Breast epithelium (tissue), 3 donors: ENCODE data around the gene MYO9B.

ENCODE experiments used
- POLR2A ChIP-seq: fragments of 450-650 bp; IDR thresholded peaks from one replicate; pipeline ENCODE4 v1.6.1; 2016; ENCODE audit warnings: antibody characterized with exemption, mild to moderate bottlenecking, moderate library complexity
- TF ChIP-seq, protein P1 (sequence below), 3 donors: fragments of 450-650 bp; IDR thresholded peaks; one replicate each; pipeline ENCODE4 v1.5.1; 2016 to 2017; ENCODE audit warnings: antibody characterized with exemption in 3 of 3, mild to moderate bottlenecking in 3 of 3, moderate library complexity in 3 of 3

DNA sequence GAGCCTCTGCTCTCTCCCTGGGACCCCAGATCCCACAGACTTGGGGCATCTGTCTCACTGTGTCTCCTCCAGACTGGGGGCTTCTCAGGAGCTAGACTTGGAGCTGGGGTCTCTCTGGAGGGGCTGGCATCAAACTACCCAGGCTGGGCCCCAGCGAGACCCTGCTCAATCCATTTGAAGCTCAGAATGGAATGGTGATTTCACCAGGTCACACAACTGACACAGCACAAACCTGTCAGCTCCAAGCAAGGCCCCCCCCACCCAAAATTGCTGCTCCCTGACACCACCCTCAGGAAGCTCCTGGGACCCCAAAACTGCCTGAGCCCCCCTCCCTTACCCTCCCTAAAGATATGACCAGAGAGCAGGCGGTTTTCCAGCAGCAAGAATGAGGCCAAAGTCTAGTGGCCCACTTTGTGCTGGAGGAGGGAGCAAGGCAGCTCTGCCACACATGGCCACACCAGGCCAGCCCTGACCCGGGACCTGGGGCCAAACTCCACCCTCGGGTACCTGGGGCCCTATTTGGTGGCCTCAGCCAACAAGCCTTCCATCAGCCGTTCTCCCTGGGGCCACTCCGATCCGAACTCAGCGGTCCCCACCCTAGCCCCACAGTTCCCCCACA is 167.7 kb downstream of the MYO9B start:
- TF ChIP-seq, protein P1, sequence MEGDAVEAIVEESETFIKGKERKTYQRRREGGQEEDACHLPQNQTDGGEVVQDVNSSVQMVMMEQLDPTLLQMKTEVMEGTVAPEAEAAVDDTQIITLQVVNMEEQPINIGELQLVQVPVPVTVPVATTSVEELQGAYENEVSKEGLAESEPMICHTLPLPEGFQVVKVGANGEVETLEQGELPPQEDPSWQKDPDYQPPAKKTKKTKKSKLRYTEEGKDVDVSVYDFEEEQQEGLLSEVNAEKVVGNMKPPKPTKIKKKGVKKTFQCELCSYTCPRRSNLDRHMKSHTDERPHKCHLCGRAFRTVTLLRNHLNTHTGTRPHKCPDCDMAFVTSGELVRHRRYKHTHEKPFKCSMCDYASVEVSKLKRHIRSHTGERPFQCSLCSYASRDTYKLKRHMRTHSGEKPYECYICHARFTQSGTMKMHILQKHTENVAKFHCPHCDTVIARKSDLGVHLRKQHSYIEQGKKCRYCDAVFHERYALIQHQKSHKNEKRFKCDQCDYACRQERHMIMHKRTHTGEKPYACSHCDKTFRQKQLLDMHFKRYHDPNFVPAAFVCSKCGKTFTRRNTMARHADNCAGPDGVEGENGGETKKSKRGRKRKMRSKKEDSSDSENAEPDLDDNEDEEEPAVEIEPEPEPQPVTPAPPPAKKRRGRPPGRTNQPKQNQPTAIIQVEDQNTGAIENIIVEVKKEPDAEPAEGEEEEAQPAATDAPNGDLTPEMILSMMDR (IDR thresholded peaks at IDR 0.05): no peak
- no peak for TF ChIP-seq POLR2A
